Fibroblast of lung (primary cell): ENCODE data around the gene P2RY11.

Experiments used
- CTCF ChIP-seq, 2 donors: IDR thresholded peaks in 1 of 2; conservative IDR thresholded peaks in 1 of 2; 1 replicate in 1 of 2; 2 replicates in 1 of 2; pipeline ENCODE4 v1.5.1; 2011 to 2012; ENCODE audit warnings: low read length in 2 of 2, control low read depth in 1 of 2, inconsistent platforms in 1 of 2, low read depth in 1 of 2, mild to moderate bottlenecking in 1 of 2
- EZH2 ChIP-seq: IDR thresholded peaks from 2 replicates; pipeline ENCODE4 v1.5.1; 2012; ENCODE audit warnings: low read length, control low read depth, mild to moderate bottlenecking; ENCODE audit errors: missing control alignments

- TF ChIP-seq EZH2 = no peak
- no peak for TF ChIP-seq CTCF (conservative IDR thresholded peaks at IDR 0.05 in 1 of 2, IDR thresholded peaks at IDR 0.05 in 1 of 2; ENCODE audit: low read depth in 1 of 2, low read length in 2 of 2)
These were observed 26.5 kb downstream of the P2RY11 start for GRCh38 chr19:10137751-10138682.
